HG03139 (cell line): ENCODE results near the gene GBP2.
"Not testable (repeated sequence)": the region's sequence is repeated elsewhere in the genome, so short reads cannot be mapped to it uniquely, and the experiment has no call there.

Experiments used
- ATAC-seq: cut with Tn5 transposase; IDR thresholded peaks from one replicate; pipeline ENCODE4 v1.9.1; 2021; ENCODE audit not compliant: unreplicated experiment

The GBP2 gene

DNA sequence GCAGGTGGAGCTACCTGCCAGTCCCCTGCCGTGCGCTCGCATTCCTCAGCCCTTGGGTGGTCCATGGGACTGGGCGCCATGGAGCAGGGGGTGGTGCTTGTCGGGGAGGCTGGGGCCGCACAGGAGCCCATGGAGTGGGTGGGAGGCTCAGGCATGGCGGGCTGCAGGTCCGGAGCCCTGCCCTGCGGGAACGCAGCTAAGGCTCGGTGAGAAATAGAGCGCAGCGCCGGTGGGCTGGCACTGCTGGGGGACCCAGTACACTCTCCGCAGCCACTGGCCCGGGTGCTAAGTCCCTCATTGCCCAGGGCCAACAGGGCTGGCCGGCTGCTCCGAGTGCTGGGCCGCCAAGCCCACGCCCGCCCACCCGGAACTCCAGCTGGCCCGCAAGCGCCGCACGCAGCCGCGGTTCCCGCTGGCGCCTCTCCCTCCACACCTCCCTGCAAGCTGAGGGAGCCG, 2.1 kb upstream of the GBP2 start:
- ATAC-seq, result not testable (repeated sequence)

- not testable (repeated sequence) for ATAC-seq
These were observed 970 bp upstream of the GBP2 start for GRCh38 chr1:89126602-89127565.

- ATAC-seq, result no peak
These were observed 538 bp downstream of the GBP2 start for GRCh38 chr1:89125240-89125912.

DNA sequence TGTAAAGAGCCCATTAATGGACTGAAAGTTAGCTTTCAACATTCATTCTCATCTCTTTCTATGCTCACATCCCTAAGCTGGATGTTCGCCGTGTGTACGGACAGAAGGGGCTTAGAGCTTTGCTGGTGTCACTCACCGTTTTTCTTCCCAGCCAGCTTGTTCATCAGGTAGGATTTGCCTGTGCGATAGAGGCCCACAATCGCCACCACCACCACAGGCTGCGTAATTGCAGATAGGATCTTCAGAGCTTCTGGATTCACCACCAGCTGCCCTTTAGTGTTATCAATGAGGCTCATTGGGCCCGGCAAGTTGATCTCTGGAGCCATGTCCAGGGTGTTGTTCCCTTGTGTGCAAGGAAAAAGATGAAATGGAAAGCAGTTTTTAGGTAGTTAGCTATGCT, 4.3 kb downstream of the GBP2 start:
- no peak for ATAC-seq

DNA sequence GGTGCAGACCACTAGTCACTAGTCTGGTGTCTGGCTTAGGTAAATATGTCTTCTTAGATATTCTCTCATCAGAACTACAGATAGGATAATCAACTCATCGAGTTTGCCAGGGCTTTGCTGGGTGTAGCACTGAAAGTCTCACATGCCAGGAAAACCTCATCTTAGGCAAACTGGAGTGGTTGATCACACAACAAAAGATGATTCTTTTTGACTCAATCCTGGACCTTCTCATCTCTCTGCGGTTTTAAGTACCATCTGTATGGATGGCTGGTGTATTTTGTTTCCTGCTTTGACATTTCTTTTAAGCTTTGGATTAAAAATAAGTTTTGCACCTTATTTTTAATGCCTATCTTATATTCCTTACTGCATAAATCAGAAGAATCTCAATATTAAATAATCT, 11.3 kb downstream of the GBP2 start:
- no peak for ATAC-seq

DNA sequence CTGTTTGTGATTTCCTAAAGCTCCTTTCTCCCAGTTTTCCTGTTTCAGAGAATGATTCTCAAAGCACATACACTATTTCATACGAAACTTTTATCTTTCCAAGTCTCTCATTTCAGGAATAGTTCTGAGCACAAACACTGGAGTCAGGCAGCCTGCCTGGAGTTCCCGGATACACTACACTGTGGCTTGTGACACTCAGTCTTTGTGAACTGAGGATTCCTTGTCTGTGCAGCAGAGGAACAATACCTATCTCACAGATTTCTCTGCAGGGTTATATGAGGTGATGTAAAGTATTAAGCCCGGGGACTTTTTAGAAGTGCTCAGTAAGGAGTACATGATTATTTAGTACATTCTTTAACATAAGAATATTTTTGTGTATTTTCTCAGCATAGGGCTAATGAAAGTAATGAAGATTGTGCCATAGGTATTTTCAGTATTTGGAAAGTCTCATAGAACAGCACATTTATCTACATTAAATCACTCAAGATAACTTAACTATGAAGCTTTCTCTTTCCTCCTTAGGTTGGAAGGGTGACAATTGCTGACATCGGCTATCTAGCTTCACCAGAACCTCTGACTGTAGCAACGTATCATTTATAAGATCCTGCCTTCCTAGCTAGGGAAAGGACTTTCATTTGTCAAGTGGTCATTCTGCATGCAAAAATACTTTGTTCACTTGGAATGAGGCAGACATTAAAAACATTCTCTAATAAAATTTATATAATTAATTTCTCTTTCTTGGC, 12.9 kb downstream of the GBP2 start:
- ATAC-seq, result no peak

DNA sequence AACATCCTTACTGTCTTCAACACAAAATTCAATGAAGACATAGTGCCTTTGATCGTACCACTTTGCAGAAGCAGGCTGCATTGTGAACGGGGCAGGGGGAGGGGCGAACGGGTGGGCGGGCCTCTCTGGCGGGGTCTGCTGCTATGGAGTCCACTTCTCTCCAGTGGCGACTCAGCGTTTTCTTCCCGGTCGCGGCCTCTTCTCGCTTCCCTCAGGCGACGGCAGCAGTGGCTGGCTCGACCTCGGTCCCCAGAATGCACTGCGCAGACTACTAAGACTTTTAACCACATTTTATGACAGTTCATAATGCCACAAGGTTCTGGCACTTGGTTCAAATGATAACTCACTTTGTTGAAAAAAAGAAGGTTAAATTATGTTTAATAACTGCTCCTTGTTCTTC, 21.2 kb downstream of the GBP2 start:
- ATAC-seq, result no peak

- ATAC-seq, result no peak
These were observed 21.8 kb downstream of the GBP2 start for GRCh38 chr1:89104147-89104546.

- ATAC-seq, result no peak
These were observed 23.9 kb downstream of the GBP2 start for GRCh38 chr1:89102021-89102420.

- no peak for ATAC-seq
These were observed 25.5 kb downstream of the GBP2 start for GRCh38 chr1:89100412-89100811.

GRCh38 chr1:89098857-89099256, 27.1 kb downstream of the GBP2 start:
- no peak for ATAC-seq

- ATAC-seq, result no peak
These were observed 30.2 kb downstream of the GBP2 start for GRCh38 chr1:89095737-89096136.

- no peak for ATAC-seq
These were observed 36.0 kb downstream of the GBP2 start for GRCh38 chr1:89089962-89090361.

DNA sequence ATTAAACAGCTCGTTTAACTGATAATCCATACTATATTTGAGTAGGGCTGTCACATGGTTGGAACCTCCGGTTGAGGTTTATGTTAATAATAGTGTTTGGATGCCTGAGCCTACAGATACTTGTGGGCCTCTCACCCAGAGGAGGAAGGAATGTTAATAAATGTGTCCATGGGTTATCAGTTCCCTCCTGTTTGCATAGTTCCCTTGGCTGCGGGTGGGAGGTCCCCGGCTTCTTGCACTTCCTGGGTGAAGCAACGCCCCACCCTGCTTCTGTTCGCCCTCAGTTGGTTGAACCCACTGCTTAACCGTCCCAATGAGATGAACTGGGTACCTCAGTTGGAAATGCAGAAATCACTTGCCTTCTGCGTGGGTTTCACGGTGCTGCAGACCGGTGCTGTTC, 37.3 kb downstream of the GBP2 start:
- ATAC-seq, result no peak

DNA sequence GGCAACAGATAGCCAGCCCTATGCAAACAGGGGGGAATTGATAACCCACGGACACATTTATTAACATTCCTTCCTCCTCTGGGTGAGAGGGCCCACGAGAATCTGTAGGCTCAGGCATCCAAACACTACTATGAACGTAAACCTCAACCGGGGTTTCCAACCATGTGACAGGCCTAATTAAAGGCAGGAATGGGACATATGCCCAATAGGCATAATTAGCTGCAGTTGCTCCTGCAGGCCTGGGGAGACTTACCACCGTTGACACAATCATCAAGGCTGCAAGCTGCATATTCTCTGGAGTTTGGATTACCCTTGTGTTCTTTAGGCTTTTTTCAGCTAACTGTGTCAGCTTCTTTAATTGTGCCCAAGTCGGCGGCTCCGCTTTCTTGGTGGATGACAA, 38.7 kb downstream of the GBP2 start:
- ATAC-seq, result no peak

DNA sequence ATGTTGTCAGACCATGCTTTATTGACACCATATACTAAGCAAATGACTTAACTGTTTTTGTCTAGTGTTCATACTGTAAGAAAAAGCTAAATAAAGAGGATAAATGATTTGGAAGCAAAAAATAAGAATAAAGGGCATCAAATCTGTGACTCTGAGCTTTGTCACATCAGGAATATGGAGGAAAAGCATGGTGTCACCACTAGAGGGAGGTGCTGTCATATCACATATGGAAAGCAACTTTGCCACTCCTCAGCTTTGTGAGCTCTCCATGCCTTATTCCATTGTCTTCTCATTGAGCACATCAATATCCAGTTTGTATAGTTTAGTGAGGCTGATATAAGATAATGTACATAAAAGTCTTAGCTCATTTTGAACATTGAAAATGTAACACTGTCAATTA, 40.1 kb downstream of the GBP2 start:
- ATAC-seq, result no peak

- ATAC-seq, result no peak
These were observed 44.9 kb downstream of the GBP2 start for GRCh38 chr1:89081005-89081404.

GRCh38 chr1:89080068-89080467, 45.8 kb downstream of the GBP2 start:
- not testable (repeated sequence) for ATAC-seq

DNA sequence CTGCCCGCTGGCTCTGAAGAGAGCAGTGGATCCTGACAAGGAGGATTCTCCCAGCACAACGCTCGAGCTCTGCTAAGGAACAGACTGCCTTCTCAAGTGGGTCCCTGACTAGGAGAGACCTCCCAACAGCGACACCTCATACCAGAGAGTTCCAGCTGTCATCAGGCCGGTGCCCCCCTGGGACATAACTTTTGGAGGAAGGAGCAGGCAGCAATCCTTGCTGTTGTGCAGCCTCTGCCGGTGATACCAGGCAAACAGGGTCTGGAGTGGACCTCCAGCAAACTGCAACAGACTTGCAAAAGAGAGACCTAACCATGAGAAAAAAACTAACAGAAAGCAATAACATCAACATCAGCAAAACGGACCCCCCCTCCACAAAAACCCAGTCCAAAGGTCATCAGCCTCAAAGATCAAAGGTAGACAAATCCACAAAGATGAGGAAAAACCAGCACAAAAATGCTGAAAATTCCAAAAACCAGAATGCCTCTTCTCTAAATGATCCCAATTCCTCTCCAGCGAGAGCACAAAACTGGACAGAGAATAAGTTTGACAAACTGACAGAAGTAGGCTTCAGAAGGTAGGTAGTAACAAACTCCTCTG, 53.3 kb downstream of the GBP2 start:
- not testable (repeated sequence) for ATAC-seq

DNA sequence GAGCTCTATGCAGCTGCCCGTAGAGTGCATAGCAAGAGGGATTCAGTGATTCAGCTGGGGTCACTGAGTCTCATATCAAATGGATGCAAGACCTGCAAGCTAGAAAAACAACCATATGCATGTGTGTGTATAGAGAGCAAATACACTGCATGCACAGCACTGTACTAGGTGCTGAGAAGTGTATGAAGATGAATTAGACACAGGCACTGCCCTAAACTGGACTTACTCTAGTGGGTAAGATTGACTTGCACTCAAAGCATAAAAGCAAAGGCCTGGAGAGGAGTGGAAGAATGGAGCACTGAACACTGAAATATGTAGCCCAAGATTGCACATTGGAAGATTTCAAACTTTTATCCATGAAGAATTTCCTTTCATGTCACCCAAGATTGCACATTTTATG, 55.4 kb downstream of the GBP2 start:
- ATAC-seq, result no peak

GRCh38 chr1:89069951-89070350, 56.0 kb downstream of the GBP2 start:
- ATAC-seq, result no peak
